Upper lobe of left lung (tissue), 4 donors: ENCODE results near the gene SFTA2.
"Not testable (repeated sequence)": the region's sequence is repeated elsewhere in the genome, so short reads cannot be mapped to it uniquely, and the experiment has no call there.

Experiments used
- POLR2A ChIP-seq, 4 donors: fragments of 450-650 bp; IDR thresholded peaks; one replicate each; pipeline ENCODE4 v1.5.1; 2016 to 2017; ENCODE audit warnings: antibody characterized with exemption in 4 of 4, mild to moderate bottlenecking in 2 of 4
- TF ChIP-seq, protein P1 (sequence below), 6 experiments: fragments of 450-650 bp in 4 of 6; fragments of 200-600 bp in 2 of 6; sonication (generic) in 2 of 6; IDR thresholded peaks; one replicate each; pipeline ENCODE4 v1.5.1; 2016 to 2019; ENCODE audit warnings: antibody characterized with exemption in 6 of 6

DNA sequence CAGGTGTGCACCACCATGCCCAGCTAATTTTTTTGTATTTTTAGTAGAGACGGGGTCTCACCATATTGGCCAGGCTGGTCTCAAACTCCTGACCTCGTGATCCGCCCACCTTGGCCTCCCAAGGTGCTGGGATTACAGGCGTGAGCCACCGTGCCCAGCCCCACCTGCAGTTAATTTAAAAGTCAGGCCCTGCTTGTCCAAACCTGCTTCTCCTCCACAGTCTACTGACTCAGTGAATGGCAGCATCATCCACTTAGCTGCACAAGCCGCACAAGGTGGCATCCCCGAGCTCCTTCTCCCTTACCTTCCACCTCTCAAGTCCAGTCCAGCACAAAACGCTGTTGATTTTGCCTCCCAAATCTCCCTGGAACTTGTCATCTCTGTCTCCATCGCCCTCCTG, 29.8 kb downstream of the SFTA2 start:
- TF ChIP-seq, protein P1, sequence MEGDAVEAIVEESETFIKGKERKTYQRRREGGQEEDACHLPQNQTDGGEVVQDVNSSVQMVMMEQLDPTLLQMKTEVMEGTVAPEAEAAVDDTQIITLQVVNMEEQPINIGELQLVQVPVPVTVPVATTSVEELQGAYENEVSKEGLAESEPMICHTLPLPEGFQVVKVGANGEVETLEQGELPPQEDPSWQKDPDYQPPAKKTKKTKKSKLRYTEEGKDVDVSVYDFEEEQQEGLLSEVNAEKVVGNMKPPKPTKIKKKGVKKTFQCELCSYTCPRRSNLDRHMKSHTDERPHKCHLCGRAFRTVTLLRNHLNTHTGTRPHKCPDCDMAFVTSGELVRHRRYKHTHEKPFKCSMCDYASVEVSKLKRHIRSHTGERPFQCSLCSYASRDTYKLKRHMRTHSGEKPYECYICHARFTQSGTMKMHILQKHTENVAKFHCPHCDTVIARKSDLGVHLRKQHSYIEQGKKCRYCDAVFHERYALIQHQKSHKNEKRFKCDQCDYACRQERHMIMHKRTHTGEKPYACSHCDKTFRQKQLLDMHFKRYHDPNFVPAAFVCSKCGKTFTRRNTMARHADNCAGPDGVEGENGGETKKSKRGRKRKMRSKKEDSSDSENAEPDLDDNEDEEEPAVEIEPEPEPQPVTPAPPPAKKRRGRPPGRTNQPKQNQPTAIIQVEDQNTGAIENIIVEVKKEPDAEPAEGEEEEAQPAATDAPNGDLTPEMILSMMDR (IDR thresholded peaks at IDR 0.05): not testable (repeated sequence)
- TF ChIP-seq POLR2A (IDR thresholded peaks at IDR 0.05): not testable (repeated sequence)
